ENCODE results near the gene MOSPD3. TPM values are rescaled to one million over a fixed set of nuclear protein-coding genes. Genes with fewer than 3 reads are reported as not detected.

The MOSPD3 gene
- total RNA-seq, 1 experiment from 2014 or later, result 16.7 TPM

- Histone ChIP-seq H3K4me1 (ENCODE audit: insufficient read depth, low read length) (no peaks in the 10 kb centered on the region), H4K91ac (ENCODE audit: insufficient read length, low read depth, low read length) (no peak overlapping the region), H3K79me2 (ENCODE audit: insufficient read depth, low read length) (no peaks in the 10 kb centered on the region), H2BK12ac (ENCODE audit: insufficient read length, low read depth, low read length) (no peak overlapping the region), H3K9me3 (ENCODE audit: control insufficient read depth, low read depth, low read length) (no peaks in the 10 kb centered on the region), H3K27ac (ENCODE audit: insufficient read length, low read depth, low read length) (no peak overlapping the region), H3K14ac (ENCODE audit: insufficient read depth, low read length) (no peak overlapping the region), H2AFZ (ENCODE audit: low read length) (no peak overlapping the region), H4K8ac (replicated peaks; ENCODE audit: insufficient read length, low read depth, low read length) (no peak overlapping the region), H3K23ac (ENCODE audit: insufficient read length, low read depth, low read length) (no peak overlapping the region), H2BK15ac (ENCODE audit: low read depth, low read length) (no peak overlapping the region), H3K27me3 (ENCODE audit: insufficient read depth, low read length) (no peaks in the 10 kb centered on the region), H2BK20ac (ENCODE audit: low read depth, low read length, poor library complexity, severe bottlenecking) (no peak overlapping the region), H3K4ac (ENCODE audit: low read depth, low read length) (no peak overlapping the region), H3K4me2 (ENCODE audit: insufficient read depth, insufficient read length, low read length) (no peak overlapping the region), H3K9ac (ENCODE audit: extremely low read depth, insufficient read length, low read length) (no peak overlapping the region), H2BK120ac (ENCODE audit: low read depth, low read length, poor library complexity, severe bottlenecking) (no peak overlapping the region), H3K56ac (ENCODE audit: insufficient read length, low read depth, low read length) (no peak overlapping the region), H4K20me1 (ENCODE audit: control insufficient read depth, insufficient read depth, insufficient read length) (no peaks in the 10 kb centered on the region), H2AK5ac (ENCODE audit: insufficient read length, low read length) (no peak overlapping the region), H3K79me1 (ENCODE audit: insufficient read depth, low read depth, low read length, poor library complexity, severe bottlenecking) (no peaks in the 10 kb centered on the region), H3K18ac (ENCODE audit: insufficient read length, low read depth, low read length) (no peak overlapping the region), H3T11ph (ENCODE audit: low read length) (no peak overlapping the region), H4K5ac (ENCODE audit: insufficient read length, low read depth, low read length) (no peak overlapping the region), H3K23me2 (ENCODE audit: insufficient read length, low read depth, low read length, poor library complexity, severe bottlenecking) (no peaks in the 10 kb centered on the region), H2BK5ac (ENCODE audit: insufficient read length, low read length) (no peak overlapping the region)
- no peak overlapping the region for H3K27ac Mint-ChIP-seq
- TF ChIP-seq CTCF (conservative IDR thresholded peaks at IDR 0.05), result no peak
- H3K4me1 Mint-ChIP-seq, result peaks cover 10 to 43% of the 10 kb centered on the region in 2 experiments
- H3K9me3 Mint-ChIP-seq, result no peaks in the 10 kb centered on the region
- WGBS (ENCODE audit: extremely low coverage, insufficient read length, low lambda C conversion rate), result no CpG with 5 or more reads among the region's 11 CpGs
- H3K4me3 Mint-ChIP-seq, result no peak overlapping the region
- peaks cover 14% of the 10 kb centered on the region for H3K27me3 Mint-ChIP-seq (ENCODE audit: low read depth)
- peak; percentile 70 for DNase-seq
- no peaks in the 10 kb centered on the region for H3K36me3 Mint-ChIP-seq (ENCODE audit: insufficient read depth in 1 of 3, low read depth in 3 of 3)
Observed at GRCh38 chr7:100642534-100642907, 30.2 kb downstream of the MOSPD3 start.
